ENCODE data around the gene MVB12B. TPM values are rescaled to one million over a fixed set of nuclear protein-coding genes. Genes with fewer than 3 reads are reported as not detected.

The MVB12B gene
- total RNA-seq, 1 experiment from 2014 or later: 9.4 TPM

DNA sequence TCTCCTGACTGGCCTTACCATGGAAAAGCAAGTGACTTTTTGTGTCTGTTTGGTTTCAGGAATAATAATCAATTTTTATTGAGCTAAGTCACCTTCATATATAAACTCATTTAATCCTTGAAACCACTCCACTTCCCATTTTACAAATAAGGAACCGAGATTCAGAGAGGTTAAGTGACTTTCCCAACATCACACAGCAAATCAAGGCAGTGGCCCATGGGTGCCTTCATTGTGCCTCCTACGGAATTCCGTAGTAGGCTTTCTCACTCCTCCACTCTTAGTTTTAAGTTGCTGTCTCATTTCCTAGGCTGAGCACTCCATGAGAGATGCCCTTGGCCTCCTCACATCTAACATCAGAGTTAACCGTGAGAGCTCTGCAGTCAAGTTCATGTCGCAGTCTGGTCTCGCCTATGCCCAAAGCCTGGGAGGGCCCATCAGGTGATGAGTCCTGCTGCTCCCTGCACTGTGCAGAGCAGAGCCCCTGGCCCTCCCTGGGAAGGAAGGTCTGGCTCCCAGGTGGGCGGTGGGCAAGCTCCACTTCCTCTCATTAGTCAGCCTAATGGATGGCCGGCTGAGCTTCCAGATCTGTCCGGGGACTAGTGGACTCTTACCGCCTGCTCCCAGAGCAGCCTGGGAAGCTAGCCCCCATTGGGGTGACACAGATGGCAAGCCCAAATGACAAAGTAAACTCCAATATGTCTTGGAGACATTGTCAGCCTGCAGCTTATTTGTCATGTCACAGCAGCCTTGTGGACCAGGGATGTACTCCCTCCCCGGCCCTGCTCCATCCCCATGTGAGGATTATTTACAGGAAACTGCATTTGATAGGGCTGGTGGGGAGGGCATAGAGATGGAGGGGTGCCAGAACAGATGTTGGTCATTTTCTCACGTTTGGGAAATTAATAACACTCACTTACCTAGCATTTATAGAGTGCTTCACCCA, 123.4 kb downstream of the MVB12B start:
- CTCF ChIA-PET: interaction anchor here (0.6 kb wide), 1 partner anchor 422 kb away, joined by 6 read pairs; no protein-coding TSS in a partner anchor
- intact Hi-C loops (cut with micrococcal nuclease; ENCODE audit: unreplicated experiment): no loop called here
- TF ChIP-seq, protein P1, sequence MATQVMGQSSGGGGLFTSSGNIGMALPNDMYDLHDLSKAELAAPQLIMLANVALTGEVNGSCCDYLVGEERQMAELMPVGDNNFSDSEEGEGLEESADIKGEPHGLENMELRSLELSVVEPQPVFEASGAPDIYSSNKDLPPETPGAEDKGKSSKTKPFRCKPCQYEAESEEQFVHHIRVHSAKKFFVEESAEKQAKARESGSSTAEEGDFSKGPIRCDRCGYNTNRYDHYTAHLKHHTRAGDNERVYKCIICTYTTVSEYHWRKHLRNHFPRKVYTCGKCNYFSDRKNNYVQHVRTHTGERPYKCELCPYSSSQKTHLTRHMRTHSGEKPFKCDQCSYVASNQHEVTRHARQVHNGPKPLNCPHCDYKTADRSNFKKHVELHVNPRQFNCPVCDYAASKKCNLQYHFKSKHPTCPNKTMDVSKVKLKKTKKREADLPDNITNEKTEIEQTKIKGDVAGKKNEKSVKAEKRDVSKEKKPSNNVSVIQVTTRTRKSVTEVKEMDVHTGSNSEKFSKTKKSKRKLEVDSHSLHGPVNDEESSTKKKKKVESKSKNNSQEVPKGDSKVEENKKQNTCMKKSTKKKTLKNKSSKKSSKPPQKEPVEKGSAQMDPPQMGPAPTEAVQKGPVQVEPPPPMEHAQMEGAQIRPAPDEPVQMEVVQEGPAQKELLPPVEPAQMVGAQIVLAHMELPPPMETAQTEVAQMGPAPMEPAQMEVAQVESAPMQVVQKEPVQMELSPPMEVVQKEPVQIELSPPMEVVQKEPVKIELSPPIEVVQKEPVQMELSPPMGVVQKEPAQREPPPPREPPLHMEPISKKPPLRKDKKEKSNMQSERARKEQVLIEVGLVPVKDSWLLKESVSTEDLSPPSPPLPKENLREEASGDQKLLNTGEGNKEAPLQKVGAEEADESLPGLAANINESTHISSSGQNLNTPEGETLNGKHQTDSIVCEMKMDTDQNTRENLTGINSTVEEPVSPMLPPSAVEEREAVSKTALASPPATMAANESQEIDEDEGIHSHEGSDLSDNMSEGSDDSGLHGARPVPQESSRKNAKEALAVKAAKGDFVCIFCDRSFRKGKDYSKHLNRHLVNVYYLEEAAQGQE (IDR thresholded peaks at IDR 0.05; ENCODE audit: insufficient read depth in 1 of 2, low read depth in 2 of 2, low read length in 1 of 2): no peak
- TF ChIP-seq TCF7L2 (IDR thresholded peaks at IDR 0.05; ENCODE audit: low read depth, low read length) (no peak), POLR2AphosphoS5 (IDR thresholded peaks at IDR 0.05; ENCODE audit: low read depth, low read length) (no peak), SIN3A (IDR thresholded peaks at IDR 0.05; ENCODE audit: borderline replicate concordance, insufficient read depth, low read depth, low read length) (no peak)
- TF ChIP-seq, protein P2, sequence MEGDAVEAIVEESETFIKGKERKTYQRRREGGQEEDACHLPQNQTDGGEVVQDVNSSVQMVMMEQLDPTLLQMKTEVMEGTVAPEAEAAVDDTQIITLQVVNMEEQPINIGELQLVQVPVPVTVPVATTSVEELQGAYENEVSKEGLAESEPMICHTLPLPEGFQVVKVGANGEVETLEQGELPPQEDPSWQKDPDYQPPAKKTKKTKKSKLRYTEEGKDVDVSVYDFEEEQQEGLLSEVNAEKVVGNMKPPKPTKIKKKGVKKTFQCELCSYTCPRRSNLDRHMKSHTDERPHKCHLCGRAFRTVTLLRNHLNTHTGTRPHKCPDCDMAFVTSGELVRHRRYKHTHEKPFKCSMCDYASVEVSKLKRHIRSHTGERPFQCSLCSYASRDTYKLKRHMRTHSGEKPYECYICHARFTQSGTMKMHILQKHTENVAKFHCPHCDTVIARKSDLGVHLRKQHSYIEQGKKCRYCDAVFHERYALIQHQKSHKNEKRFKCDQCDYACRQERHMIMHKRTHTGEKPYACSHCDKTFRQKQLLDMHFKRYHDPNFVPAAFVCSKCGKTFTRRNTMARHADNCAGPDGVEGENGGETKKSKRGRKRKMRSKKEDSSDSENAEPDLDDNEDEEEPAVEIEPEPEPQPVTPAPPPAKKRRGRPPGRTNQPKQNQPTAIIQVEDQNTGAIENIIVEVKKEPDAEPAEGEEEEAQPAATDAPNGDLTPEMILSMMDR (IDR thresholded peaks at IDR 0.05): no peak
- BruUV-seq (replicated peaks): no TSS peak
- no peaks in the 10 kb centered on the region for H3K9me3 ChIP-seq (ENCODE audit: control insufficient read depth, insufficient read depth, low read depth, low read length)
- no peaks in the 10 kb centered on the region for H3K4me1 ChIP-seq (ENCODE audit: control insufficient read depth, insufficient read depth, low read length)
- DNase-seq (ENCODE audit: low read depth, low spot score) (no peak), ATAC-seq (no peak)
- in situ Hi-C loops (cut with HindIII; ENCODE audit: low pct_unique_long_range_greater_than_20kb, low sequenced_read_pairs): no loop called here
- POLR2A ChIA-PET: no interaction called here
- no peak overlapping the region for H3K27ac ChIP-seq (ENCODE audit: low read length)
- H3K36me3 ChIP-seq (ENCODE audit: control insufficient read depth, insufficient read depth, low read length): no peaks in the 10 kb centered on the region
- no peak overlapping the region for H3K4me3 ChIP-seq (ENCODE audit: low read depth in 2 of 2, low read length in 2 of 2)
- H3K27me3 ChIP-seq (ENCODE audit: control insufficient read depth, insufficient read depth, low read length): no peaks in the 10 kb centered on the region

DNA sequence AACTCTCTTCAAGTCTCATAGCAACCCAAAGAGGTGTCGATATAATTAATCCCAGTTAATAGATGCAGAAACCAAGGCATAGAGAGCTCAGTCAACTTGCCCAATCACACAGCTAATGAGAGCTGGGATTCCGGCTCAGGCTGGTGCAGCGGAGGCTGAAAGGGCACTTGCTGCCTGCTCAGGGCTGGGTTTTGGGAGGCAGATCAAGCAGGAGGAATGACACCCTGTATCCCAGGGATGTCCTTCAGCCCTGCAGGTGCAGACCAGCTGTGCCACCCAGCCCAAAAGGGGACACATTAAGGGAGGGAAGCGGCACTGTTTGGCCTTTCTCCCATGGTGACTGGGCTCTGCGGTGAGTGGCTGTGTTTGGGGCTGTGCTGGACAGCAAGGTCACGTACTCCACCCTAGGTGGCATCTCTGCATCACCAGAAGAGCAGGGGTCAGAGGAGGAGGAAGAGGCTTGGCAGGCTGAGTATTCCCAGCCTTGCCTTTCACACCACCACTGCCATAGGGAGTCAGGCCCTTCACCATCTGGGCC, 124.1 kb downstream of the MVB12B start:
- Histone ChIP-seq H3K4me3 (ENCODE audit: low read depth in 2 of 2, low read length in 2 of 2) (no peak overlapping the region), H3K4me1 (ENCODE audit: control insufficient read depth, insufficient read depth, low read length) (no peaks in the 10 kb centered on the region), H3K27ac (ENCODE audit: low read length) (no peak overlapping the region), H3K27me3 (ENCODE audit: control insufficient read depth, insufficient read depth, low read length) (no peaks in the 10 kb centered on the region), H3K36me3 (ENCODE audit: control insufficient read depth, insufficient read depth, low read length) (no peaks in the 10 kb centered on the region), H3K9me3 (ENCODE audit: control insufficient read depth, insufficient read depth, low read depth, low read length) (no peaks in the 10 kb centered on the region)
- POLR2A ChIA-PET: no interaction called here
- no peak for TF ChIP-seq TCF7L2 (IDR thresholded peaks at IDR 0.05; ENCODE audit: low read depth, low read length)
- TF ChIP-seq, protein P1 (IDR thresholded peaks at IDR 0.05; ENCODE audit: insufficient read depth in 1 of 2, low read depth in 2 of 2, low read length in 1 of 2): no peak
- TF ChIP-seq, protein P2 (IDR thresholded peaks at IDR 0.05): no peak
- no peak for TF ChIP-seq POLR2AphosphoS5 (IDR thresholded peaks at IDR 0.05; ENCODE audit: low read depth, low read length)
- no peak for TF ChIP-seq SIN3A (IDR thresholded peaks at IDR 0.05; ENCODE audit: borderline replicate concordance, insufficient read depth, low read depth, low read length)
- ATAC-seq (no peak), DNase-seq (ENCODE audit: low read depth, low spot score) (no peak)
- intact Hi-C loops (cut with micrococcal nuclease; ENCODE audit: unreplicated experiment) (no loop called here), in situ Hi-C loops (cut with HindIII; ENCODE audit: low pct_unique_long_range_greater_than_20kb, low sequenced_read_pairs) (no loop called here)
- CTCF ChIA-PET: no interaction called here
- no TSS peak for BruUV-seq (replicated peaks)
